Progenitor cell of endocrine pancreas (in vitro differentiated cells): ENCODE measurements around the gene ZNF697. TPM values are rescaled to one million over a fixed set of nuclear protein-coding genes. Genes with fewer than 3 reads are reported as not detected.

ENCODE experiments used
- DNase-seq: peaks from one replicate; pipeline ENCODE4 v3.0.0; 2021; ENCODE audit warnings: low spot score; ENCODE audit not compliant: unreplicated experiment
- H3K27ac Mint-ChIP-seq: 2 replicates; pipeline ENCODE4 v1.8.0; 2021; ENCODE audit warnings: mild to moderate bottlenecking, moderate library complexity, mixed read lengths
- H3K27me3 Mint-ChIP-seq: 2 replicates; pipeline ENCODE4 v1.8.0; 2021; ENCODE audit warnings: mixed read lengths
- H3K36me3 Mint-ChIP-seq: 2 replicates; pipeline ENCODE4 v1.8.0; 2022; ENCODE audit warnings: mixed read lengths; ENCODE audit not compliant: insufficient read depth
- H3K4me1 Mint-ChIP-seq: 2 replicates; pipeline ENCODE4 v1.8.0; 2021; ENCODE audit warnings: low read depth, mixed read lengths
- H3K4me3 Mint-ChIP-seq: 2 replicates; pipeline ENCODE4 v1.8.0; 2021; ENCODE audit warnings: low read depth, mild to moderate bottlenecking, moderate library complexity, mixed read lengths
- H3K9me3 Mint-ChIP-seq: 2 replicates; pipeline ENCODE4 v1.8.0; 2021; ENCODE audit warnings: low read depth, mixed read lengths
- total RNA-seq: library from RNA; stranded (reverse); gene quantifications from 2 replicates; pipeline ENCODE4 v1.2.1, GENCODE V29; 2021
- TF ChIP-seq, protein P1 (sequence below): fragments of 200-600 bp; sonication (generic); IDR thresholded peaks from one replicate; pipeline ENCODE4 v1.5.0; 2021; ENCODE audit warnings: antibody characterized with exemption, mild to moderate bottlenecking; ENCODE audit not compliant: unreplicated experiment

ZNF697 gene
- total RNA-seq, 1 donor from 2014 or later: 22.3 TPM

DNA sequence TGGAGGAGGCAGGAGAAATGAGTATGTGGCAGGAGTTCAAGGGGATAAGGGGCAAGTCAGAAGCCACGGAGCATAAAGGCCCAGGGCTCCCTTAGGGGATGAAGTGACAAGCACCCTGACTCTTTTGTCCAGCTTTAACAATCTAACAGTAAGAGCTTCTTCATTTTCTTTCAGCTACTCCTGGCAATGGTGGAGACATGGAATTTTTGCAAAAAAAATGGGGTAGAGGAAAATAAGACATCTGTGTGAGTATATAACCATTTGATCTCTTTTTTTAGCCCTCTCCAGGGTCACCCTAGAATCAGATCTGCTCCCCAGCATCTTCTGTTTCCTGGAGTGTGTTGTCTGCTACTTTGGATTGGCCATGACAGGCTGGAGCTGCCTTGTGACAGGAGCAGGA lies 47.1 kb downstream of the ZNF697 start:
- Mint-ChIP-seq H3K36me3 (no peaks in the 10 kb centered on the region), H3K27me3 (no peaks in the 10 kb centered on the region), H3K4me3 (no peak overlapping the region), H3K4me1 (no peaks in the 10 kb centered on the region), H3K9me3 (no peaks in the 10 kb centered on the region), H3K27ac (no peak overlapping the region)
- no peak for DNase-seq
- TF ChIP-seq, protein P1, sequence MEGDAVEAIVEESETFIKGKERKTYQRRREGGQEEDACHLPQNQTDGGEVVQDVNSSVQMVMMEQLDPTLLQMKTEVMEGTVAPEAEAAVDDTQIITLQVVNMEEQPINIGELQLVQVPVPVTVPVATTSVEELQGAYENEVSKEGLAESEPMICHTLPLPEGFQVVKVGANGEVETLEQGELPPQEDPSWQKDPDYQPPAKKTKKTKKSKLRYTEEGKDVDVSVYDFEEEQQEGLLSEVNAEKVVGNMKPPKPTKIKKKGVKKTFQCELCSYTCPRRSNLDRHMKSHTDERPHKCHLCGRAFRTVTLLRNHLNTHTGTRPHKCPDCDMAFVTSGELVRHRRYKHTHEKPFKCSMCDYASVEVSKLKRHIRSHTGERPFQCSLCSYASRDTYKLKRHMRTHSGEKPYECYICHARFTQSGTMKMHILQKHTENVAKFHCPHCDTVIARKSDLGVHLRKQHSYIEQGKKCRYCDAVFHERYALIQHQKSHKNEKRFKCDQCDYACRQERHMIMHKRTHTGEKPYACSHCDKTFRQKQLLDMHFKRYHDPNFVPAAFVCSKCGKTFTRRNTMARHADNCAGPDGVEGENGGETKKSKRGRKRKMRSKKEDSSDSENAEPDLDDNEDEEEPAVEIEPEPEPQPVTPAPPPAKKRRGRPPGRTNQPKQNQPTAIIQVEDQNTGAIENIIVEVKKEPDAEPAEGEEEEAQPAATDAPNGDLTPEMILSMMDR: no peak

DNA sequence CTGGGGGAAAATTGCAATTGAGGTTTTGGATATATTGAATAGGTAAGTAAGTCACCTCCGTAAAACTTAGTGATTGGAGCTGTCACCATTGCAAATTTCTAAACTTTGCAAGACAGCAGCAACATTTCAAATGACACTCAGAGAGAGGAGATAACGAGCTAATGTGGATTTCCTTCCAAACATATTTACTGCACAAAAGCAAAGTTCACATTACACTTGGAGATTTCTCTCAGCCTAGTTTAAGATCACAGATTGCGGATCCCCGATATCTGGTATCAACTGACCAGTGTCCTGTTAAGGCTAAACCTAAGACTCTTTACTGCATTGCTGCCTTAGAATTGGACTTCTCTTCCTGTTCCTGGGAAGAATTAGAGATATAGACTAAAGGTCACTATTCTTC lies 47.5 kb downstream of the ZNF697 start:
- no peaks in the 10 kb centered on the region for H3K4me1 Mint-ChIP-seq
- H3K27me3 Mint-ChIP-seq: no peaks in the 10 kb centered on the region
- no peak overlapping the region for H3K4me3 Mint-ChIP-seq
- H3K9me3 Mint-ChIP-seq: no peaks in the 10 kb centered on the region
- TF ChIP-seq, protein P1: no peak
- H3K27ac Mint-ChIP-seq: no peak overlapping the region
- H3K36me3 Mint-ChIP-seq: no peaks in the 10 kb centered on the region
- no peak for DNase-seq

DNA sequence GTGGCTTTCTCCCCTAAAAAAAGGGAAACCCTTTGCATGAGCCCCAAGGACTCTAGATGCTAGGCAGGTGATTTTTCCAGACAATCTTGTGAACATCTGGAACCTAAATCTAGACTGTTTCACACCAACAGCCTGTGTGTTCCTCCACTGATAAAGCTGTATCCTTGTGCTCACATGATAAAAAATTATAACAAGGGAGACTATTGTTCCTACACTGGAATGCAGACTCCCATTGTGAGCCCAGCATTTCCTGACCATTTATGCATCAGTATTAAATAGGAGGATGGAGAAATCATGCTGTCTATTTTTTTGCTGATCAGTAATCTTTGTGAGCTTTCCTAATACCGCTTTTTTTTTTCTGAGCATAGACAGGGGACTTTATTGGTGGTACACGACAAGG lies 52.5 kb downstream of the ZNF697 start:
- Mint-ChIP-seq H3K27me3 (no peaks in the 10 kb centered on the region), H3K4me3 (no peak overlapping the region), H3K27ac (no peak overlapping the region), H3K36me3 (no peaks in the 10 kb centered on the region), H3K9me3 (peaks cover 16% of the 10 kb centered on the region), H3K4me1 (peaks cover 6% of the 10 kb centered on the region)
- no peak for DNase-seq
- TF ChIP-seq, protein P1: no peak

DNA sequence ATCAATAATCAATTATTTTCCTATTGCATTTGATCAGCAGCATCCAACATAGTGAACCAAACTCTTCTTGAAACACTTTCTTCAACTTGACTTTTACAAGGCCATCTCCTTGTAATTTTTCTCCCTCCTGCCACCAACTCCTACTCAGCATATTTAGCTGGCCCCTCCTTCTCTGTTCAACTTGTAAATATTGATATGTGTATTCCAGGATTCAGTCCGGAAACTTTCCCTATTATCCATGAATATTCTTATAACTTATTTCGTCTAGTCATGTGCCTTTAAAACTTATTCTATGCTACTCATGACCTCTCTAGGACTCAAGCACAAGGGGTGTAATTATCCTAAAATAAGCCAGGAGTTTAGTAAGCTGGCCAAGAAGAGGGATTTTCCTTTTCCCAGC lies 52.9 kb downstream of the ZNF697 start:
- Mint-ChIP-seq H3K9me3 (peaks cover 16% of the 10 kb centered on the region), H3K27me3 (no peaks in the 10 kb centered on the region), H3K4me3 (no peak overlapping the region), H3K4me1 (peaks cover 6% of the 10 kb centered on the region), H3K36me3 (no peaks in the 10 kb centered on the region), H3K27ac (no peak overlapping the region)
- TF ChIP-seq, protein P1: no peak
- DNase-seq: no peak

DNA sequence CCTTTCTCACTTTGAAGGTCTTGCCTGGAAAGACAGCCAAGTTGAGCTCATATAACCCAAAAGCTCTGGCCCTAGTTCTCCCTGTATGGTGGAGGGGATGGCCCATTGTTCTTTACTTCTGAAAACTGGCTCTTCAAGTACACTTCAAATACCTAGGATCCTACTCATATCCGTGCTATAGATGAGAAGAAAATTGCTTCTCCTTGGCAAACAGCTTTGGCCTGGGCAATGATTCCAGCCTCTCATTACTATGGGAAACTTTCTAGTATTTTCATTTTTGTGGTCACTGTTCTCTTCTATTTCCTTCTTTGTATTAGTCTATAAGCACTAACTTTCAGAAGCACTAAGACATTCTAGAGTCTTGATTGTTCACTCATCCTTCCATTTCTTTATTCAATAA lies 53.7 kb downstream of the ZNF697 start:
- Mint-ChIP-seq H3K4me1 (peaks cover 6% of the 10 kb centered on the region), H3K36me3 (no peaks in the 10 kb centered on the region), H3K27ac (no peak overlapping the region), H3K9me3 (peaks cover 16% of the 10 kb centered on the region), H3K4me3 (no peak overlapping the region), H3K27me3 (no peaks in the 10 kb centered on the region)
- TF ChIP-seq, protein P1: no peak
- no peak for DNase-seq

DNA sequence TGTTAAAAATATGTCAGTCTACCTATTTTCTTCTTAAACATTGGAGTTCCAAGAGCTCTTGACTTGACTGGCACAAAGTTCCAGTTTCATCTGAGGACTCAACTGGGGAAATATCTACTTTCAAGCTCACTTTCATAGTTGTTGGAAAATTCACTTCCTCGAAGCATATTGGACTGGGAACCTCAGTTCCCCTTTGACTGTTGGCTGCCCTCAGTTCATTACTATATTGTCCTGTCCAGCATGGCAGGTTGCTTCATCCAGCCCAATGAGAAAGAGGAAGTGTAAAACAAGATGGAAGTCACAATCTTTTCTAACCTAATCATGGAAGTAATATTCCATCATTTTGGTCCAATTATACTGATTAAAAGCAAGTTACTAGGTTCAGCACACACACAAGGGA lies 54.3 kb downstream of the ZNF697 start:
- DNase-seq: no peak
- TF ChIP-seq, protein P1: no peak
- Mint-ChIP-seq H3K4me3 (no peak overlapping the region), H3K4me1 (peaks cover 6% of the 10 kb centered on the region), H3K27me3 (no peaks in the 10 kb centered on the region), H3K36me3 (no peaks in the 10 kb centered on the region), H3K27ac (no peak overlapping the region), H3K9me3 (peaks cover 16% of the 10 kb centered on the region)
